ENCODE results near the gene IGF2R.

IGF2R gene

DNA sequence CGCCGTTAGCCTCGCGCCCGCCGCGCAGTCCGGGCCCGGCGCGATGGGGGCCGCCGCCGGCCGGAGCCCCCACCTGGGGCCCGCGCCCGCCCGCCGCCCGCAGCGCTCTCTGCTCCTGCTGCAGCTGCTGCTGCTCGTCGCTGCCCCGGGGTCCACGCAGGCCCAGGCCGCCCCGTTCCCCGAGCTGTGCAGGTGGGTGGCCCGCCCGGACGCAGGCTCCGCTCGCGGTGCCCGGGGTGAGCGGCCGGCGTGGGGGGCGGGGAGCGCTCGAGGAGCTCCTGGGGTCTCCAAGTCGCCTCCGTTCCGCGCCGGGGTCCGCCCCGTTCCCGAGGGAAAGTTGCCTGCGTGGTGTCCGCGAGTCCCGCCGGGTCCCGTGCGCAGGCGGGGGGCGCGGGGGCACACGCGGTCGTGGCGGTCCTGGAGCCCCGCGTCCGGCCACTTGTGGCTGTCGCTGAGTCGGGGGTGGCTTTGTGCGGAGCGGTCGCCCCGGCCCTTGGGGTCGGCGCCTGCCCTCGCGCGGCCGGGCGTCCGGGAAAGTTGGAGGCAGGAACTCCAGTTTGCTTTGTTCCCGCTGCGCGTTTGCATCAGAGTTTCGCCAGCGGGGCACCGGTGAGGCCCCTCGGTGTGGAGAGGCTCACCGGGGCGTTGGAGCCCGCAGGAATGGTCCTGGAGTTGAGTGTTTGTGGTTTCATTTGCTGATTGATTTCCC, 476 bp downstream of the IGF2R start:
- H3K4me3 ChIP-seq (ENCODE audit: low read depth, low read length): peak overlapping the region; percentile 63
- in situ Hi-C loops (cut with HindIII; ENCODE audit: low sequenced_read_pairs): no loop called here
- DNase-seq (ENCODE audit: low read depth, low spot score): peak; percentile 58
- TF ChIP-seq, protein P1, sequence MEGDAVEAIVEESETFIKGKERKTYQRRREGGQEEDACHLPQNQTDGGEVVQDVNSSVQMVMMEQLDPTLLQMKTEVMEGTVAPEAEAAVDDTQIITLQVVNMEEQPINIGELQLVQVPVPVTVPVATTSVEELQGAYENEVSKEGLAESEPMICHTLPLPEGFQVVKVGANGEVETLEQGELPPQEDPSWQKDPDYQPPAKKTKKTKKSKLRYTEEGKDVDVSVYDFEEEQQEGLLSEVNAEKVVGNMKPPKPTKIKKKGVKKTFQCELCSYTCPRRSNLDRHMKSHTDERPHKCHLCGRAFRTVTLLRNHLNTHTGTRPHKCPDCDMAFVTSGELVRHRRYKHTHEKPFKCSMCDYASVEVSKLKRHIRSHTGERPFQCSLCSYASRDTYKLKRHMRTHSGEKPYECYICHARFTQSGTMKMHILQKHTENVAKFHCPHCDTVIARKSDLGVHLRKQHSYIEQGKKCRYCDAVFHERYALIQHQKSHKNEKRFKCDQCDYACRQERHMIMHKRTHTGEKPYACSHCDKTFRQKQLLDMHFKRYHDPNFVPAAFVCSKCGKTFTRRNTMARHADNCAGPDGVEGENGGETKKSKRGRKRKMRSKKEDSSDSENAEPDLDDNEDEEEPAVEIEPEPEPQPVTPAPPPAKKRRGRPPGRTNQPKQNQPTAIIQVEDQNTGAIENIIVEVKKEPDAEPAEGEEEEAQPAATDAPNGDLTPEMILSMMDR (IDR thresholded peaks at IDR 0.05; ENCODE audit: low read depth, low read length): no peak

DNA sequence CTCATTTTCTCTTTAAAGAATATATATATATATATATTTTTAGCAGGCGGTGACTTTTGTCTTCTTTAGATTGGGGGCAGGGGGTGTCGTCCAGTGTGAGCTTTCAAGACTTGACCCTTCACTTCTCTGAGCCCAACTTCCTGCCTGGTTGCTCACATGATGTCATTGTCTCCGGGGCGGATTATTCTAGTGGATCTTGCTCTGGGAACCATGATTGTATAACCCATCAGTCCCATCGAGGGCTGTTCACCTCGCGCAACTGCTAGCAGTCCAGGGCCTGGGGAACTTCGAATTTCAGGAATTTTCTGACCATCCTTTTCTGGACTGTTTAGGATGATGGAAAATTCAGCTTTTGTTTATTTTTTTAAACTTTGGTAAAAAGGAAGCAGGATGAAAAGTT, 1.0 kb downstream of the IGF2R start:
- H3K4me3 ChIP-seq (ENCODE audit: low read depth, low read length): peak overlapping the region; percentile 63
- in situ Hi-C loops (cut with HindIII; ENCODE audit: low sequenced_read_pairs): no loop called here
- DNase-seq (ENCODE audit: low read depth, low spot score): peak; percentile 78
- TF ChIP-seq, protein P1 (IDR thresholded peaks at IDR 0.05; ENCODE audit: low read depth, low read length): no peak

DNA sequence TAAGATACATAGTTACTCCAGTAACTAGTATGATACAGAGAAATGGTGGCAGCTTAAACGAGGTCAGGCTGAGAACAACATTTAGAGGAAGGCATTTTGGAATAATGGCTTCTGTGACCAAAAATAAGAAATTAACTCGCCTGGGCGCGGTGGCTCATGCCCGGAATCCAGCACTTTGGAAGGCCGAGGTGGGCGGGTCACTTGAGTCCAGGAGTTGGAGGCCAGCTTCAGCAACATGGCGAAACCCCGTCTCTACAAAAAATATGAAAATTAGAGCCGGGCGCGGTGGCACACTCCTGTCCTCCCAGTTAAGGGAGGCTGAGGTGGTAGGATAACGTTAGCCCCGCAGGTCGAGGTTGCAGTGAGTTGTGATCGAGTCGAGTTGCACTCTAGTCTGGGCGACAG, 1.8 kb downstream of the IGF2R start:
- in situ Hi-C loops (cut with HindIII; ENCODE audit: low sequenced_read_pairs): no loop called here
- peak overlapping the region; percentile 63 for H3K4me3 ChIP-seq (ENCODE audit: low read depth, low read length)
- DNase-seq (ENCODE audit: low read depth, low spot score): no peak
- TF ChIP-seq, protein P1 (IDR thresholded peaks at IDR 0.05; ENCODE audit: low read depth, low read length): no peak

DNA sequence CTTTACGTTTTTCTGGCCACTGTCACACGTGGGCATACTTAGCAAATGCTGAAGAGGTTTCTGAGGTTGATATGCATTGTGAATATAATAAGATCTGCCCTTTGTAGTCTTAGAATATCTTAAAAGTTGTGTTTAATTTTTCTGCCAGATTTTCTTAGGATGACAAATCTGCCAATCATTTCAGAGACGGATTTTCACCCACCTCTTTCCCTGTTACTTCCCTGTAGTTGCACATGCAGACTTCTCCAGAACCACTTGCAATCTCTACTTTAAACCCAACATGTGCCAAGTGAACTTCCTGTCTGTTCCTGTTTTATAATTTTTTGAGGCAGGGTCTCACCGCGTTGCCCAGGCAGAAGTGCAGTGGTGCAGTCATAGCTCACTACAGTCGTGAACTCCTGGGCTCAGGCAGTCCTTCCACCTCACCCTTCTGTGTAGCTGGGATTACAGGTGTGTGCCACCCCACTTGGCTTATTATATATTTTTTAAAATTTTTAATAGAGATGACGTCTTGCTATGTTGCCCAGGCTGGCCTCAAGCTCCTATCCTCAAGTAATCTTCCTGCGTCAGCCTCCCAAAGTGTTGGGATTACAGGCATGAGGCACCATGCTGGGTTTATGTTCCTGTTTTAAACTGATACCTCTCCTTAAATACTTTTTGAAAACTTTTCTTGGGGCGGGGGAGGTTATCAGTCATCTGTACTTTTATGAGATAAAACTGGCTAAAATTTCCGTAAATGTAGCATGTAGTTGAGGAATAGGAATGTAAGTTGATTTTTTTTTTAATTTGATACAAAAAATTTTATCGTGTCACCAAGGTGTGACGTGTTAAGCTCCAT, 2.7 kb downstream of the IGF2R start:
- DNase-seq (ENCODE audit: low read depth, low spot score): no peak
- no peak overlapping the region for H3K4me3 ChIP-seq (ENCODE audit: low read depth, low read length)
- TF ChIP-seq, protein P1 (IDR thresholded peaks at IDR 0.05; ENCODE audit: low read depth, low read length): no peak
- in situ Hi-C loops (cut with HindIII; ENCODE audit: low sequenced_read_pairs): no loop called here

DNA sequence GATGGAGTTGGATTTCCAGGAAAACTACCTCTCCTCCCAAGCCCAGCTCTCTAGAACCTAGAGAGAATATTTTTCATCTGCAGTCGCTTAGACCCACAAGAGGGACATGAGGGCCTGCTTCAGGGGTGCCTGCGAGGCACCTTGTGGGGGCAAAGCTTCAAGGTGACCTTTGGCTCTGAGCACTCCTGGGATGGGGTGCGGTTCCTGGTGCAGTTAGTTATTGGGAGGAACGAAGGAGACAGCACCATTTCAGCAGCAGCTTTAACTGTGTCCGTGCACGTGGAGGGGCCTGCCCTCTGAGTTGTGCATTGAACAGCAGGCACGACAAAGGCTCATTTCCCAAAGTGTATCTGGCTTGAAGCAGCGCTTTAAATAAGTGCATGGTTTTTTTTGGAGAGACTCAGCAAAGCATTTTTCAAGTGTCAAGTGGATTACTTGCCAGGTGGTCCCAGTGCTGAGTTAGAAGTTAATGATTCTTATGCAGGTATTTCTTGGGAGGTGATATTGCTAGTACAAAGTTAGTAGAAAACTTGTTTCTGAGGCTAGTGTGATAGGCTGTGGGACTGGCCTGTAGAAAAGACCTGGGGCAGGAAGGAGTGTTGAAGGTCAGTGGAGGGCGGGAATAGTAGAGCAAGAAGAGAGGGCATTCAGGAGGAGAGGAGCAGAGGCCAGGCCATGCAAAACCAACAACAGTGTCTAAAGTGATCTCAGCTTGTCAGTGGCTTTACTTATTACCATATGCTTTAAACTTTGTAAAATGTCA, 3.8 kb downstream of the IGF2R start:
- TF ChIP-seq, protein P1 (IDR thresholded peaks at IDR 0.05; ENCODE audit: low read depth, low read length): no peak
- DNase-seq (ENCODE audit: low read depth, low spot score): no peak
- no peak overlapping the region for H3K4me3 ChIP-seq (ENCODE audit: low read depth, low read length)
- in situ Hi-C loops (cut with HindIII; ENCODE audit: low sequenced_read_pairs): no loop called here

DNA sequence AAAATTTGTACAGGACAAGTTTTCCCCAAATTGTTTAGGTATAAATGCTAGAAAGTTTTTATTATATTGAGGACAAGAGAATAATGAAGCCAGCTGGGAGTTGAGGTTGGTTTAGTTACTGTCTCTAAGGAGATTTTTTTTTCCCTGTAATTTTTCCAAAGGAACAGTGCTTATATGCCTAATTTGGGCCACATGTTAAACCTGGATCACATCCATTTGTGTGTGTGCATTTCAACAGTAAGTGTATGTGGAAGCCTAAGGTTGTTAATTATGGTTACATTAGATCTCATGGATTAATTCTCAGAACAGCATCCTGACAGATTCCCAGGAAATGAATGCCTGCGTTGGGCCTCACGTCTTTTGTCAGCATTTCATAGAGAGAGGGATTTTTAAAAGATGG, 4.5 kb downstream of the IGF2R start:
- in situ Hi-C loops (cut with HindIII; ENCODE audit: low sequenced_read_pairs): no loop called here
- no peak for DNase-seq (ENCODE audit: low read depth, low spot score)
- TF ChIP-seq, protein P1 (IDR thresholded peaks at IDR 0.05; ENCODE audit: low read depth, low read length): no peak
- no peak overlapping the region for H3K4me3 ChIP-seq (ENCODE audit: low read depth, low read length)

Data from astrocyte of the spinal cord (primary cell).